Measurements from ENCODE around the gene MRRF. TPM values are rescaled to one million over a fixed set of nuclear protein-coding genes. Genes with fewer than 3 reads are reported as not detected.

MRRF gene
- total RNA-seq, 2 donors from 2014 or later, result 16.9 to 36.8 TPM

DNA sequence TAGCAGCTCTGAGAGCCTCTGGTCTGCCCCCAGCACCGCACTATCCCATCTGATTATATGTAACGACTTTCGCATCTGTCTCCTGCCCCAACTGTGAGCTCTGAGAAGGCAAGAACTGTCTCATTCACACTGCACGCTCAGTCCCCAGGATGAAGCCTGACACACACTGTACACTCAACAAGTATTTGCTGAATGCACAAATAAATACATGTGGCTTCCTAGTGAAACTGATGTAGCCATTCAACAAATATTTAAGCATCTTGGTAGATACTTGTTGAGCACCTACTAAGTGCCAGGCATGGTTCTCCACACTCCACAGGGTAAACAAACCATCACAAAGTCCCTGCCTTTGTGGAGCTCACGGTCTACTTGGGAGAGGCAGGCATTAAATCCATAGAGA is 71.5 kb downstream of the MRRF start:
- Histone ChIP-seq H3K4me1 (ENCODE audit: control insufficient read depth in 1 of 2, low read depth in 2 of 2) (peaks cover 0 to 15% of the 10 kb centered on the region in 2 donors), H3K27ac (no peak overlapping the region), H3K9me3 (no peaks in the 10 kb centered on the region), H3K4me3 (no peak overlapping the region), H3K36me3 (no peaks in the 10 kb centered on the region), H3K27me3 (replicated peaks; ENCODE audit: insufficient read depth) (no peaks in the 10 kb centered on the region)
- DNase-seq (ENCODE audit: low spot score), result no peak
- TF ChIP-seq, protein P1, sequence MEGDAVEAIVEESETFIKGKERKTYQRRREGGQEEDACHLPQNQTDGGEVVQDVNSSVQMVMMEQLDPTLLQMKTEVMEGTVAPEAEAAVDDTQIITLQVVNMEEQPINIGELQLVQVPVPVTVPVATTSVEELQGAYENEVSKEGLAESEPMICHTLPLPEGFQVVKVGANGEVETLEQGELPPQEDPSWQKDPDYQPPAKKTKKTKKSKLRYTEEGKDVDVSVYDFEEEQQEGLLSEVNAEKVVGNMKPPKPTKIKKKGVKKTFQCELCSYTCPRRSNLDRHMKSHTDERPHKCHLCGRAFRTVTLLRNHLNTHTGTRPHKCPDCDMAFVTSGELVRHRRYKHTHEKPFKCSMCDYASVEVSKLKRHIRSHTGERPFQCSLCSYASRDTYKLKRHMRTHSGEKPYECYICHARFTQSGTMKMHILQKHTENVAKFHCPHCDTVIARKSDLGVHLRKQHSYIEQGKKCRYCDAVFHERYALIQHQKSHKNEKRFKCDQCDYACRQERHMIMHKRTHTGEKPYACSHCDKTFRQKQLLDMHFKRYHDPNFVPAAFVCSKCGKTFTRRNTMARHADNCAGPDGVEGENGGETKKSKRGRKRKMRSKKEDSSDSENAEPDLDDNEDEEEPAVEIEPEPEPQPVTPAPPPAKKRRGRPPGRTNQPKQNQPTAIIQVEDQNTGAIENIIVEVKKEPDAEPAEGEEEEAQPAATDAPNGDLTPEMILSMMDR (IDR thresholded peaks at IDR 0.05), result no peak
- ATAC-seq (ENCODE audit: insufficient number of reproducible peaks, low FRiP score, low read depth), result no peak

DNA sequence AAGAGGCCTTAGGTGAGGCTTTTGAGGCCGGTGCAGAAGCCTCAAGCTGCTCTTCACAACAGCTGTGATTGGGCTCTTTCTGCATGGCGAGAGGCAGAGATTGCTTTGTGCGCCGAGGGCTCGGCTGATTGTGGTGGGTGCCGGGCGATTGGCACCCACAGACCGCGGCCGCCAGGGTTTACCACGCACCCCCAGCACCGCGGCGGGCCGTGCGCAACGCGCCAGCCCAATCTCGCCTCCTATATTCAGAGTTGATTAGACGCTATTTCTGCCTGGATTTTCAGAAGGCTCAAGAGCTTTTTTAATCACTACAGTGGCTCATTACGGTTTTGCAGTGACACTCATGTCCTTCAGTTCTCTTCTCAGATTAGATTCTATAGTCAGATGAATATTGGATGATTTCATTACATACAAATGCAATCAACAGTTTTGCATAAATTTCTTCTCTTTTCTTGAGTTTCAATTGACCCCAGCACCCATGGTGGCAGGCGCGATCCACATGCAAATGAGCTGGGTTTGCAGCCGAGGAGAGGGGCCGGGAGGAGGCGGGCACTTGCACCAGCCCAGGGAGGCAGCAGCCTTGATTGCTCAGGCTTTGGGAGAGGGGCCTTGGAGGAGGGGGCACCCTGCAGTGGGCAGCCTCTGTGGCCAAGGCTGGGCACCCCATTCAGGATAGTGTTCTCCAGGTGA is 72.3 kb downstream of the MRRF start:
- H3K27ac ChIP-seq, result no peak overlapping the region
- peaks cover 0 to 15% of the 10 kb centered on the region in 2 donors for H3K4me1 ChIP-seq (ENCODE audit: control insufficient read depth in 1 of 2, low read depth in 2 of 2)
- no peaks in the 10 kb centered on the region for H3K36me3 ChIP-seq
- TF ChIP-seq, protein P1 (IDR thresholded peaks at IDR 0.05), result no peak
- no peak for DNase-seq (ENCODE audit: low spot score)
- no peak overlapping the region for H3K4me3 ChIP-seq
- H3K27me3 ChIP-seq (replicated peaks; ENCODE audit: insufficient read depth), result no peaks in the 10 kb centered on the region
- no peaks in the 10 kb centered on the region for H3K9me3 ChIP-seq
- no peak for ATAC-seq (ENCODE audit: insufficient number of reproducible peaks, low FRiP score, low read depth)

DNA sequence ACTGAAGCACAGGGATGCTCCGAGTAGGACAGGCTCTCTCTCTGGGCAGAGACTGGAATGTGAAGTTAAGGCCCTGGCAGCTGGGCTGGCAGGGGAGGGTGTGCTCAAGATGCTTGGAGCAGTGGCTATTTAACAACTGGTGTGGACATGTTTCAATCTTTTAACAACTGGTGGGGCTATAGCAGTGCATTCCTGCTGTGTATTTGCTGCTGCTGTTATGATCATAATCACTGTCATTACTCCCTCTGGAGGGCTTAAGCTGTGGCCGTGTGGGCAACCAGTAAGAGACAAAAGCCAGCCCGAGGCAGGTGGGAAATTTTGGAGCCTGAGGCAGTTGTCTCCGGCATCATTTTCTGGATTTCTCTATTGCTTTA is 72.9 kb downstream of the MRRF start:
- Histone ChIP-seq H3K27ac (no peak overlapping the region), H3K4me3 (no peak overlapping the region), H3K36me3 (no peaks in the 10 kb centered on the region), H3K9me3 (no peaks in the 10 kb centered on the region), H3K27me3 (replicated peaks; ENCODE audit: insufficient read depth) (no peaks in the 10 kb centered on the region), H3K4me1 (ENCODE audit: control insufficient read depth in 1 of 2, low read depth in 2 of 2) (peaks cover 0 to 15% of the 10 kb centered on the region in 2 donors)
- TF ChIP-seq, protein P1 (IDR thresholded peaks at IDR 0.05), result no peak
- no peak for DNase-seq (ENCODE audit: low spot score)
- no peak for ATAC-seq (ENCODE audit: insufficient number of reproducible peaks, low FRiP score, low read depth)

DNA sequence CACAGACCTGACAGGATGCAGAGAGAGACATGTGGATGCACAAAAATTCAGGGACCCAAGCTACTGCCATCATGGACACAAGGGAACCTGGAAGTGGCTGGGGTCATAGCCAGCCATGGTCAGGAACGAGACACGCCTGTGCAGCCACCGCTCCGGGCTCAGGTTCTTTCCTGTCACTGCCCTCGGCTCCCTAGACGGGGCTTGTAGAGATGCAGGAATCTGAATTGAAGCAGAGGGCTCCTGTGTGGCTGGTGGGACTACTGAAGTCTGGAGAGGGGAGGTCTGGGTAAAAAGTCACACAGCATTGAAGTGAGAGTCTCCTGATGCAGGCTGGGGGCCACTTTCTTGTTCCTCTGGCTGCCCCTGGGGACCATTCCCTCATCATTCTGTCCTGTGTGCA is 73.9 kb downstream of the MRRF start:
- Histone ChIP-seq H3K27ac (no peak overlapping the region), H3K4me3 (no peak overlapping the region), H3K36me3 (no peaks in the 10 kb centered on the region), H3K9me3 (no peaks in the 10 kb centered on the region), H3K27me3 (replicated peaks; ENCODE audit: insufficient read depth) (no peaks in the 10 kb centered on the region), H3K4me1 (ENCODE audit: control insufficient read depth in 1 of 2, low read depth in 2 of 2) (peaks cover 0 to 14% of the 10 kb centered on the region in 2 donors)
- ATAC-seq (ENCODE audit: insufficient number of reproducible peaks, low FRiP score, low read depth) (no peak), DNase-seq (ENCODE audit: low spot score) (no peak)
- TF ChIP-seq, protein P1 (IDR thresholded peaks at IDR 0.05), result no peak

DNA sequence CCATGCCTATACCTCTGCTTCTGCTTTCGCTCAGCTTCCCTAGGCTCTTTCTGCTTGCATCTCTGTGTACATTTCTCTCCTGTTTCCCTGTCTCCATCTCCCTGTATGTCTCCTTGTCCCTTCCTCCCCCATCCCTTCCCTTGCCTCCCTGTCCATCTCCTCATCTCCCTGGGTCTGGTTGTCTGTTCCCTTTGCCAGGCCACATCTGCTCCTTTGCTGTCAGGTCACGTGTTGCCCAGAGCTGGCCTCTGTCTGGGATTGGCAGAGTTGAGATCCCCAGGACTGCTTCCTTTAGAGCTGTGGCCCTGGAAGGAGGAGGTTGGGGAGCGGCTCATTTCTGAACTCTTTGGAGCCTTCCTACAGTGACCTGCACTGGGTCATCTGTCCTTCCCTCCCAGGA is 74.3 kb downstream of the MRRF start:
- ATAC-seq (ENCODE audit: insufficient number of reproducible peaks, low FRiP score, low read depth) (no peak), DNase-seq (ENCODE audit: low spot score) (no peak)
- TF ChIP-seq, protein P1 (IDR thresholded peaks at IDR 0.05), result no peak
- Histone ChIP-seq H3K4me1 (ENCODE audit: control insufficient read depth in 1 of 2, low read depth in 2 of 2) (peaks cover 0 to 10% of the 10 kb centered on the region in 2 donors), H3K36me3 (no peaks in the 10 kb centered on the region), H3K27ac (no peak overlapping the region), H3K9me3 (no peaks in the 10 kb centered on the region), H3K27me3 (replicated peaks; ENCODE audit: insufficient read depth) (no peaks in the 10 kb centered on the region), H3K4me3 (no peak overlapping the region)

All from thoracic aorta (tissue), 2 donors.